GM21723 (cell line): ENCODE results near the gene COQ8B.
"Not testable (repeated sequence)": the region's sequence is repeated elsewhere in the genome, so short reads cannot be mapped to it uniquely, and the experiment has no call there.

ENCODE experiments used
- ATAC-seq: cut with Tn5 transposase; IDR thresholded peaks from one replicate; pipeline ENCODE4 v1.9.1; 2021; ENCODE audit warnings: mild to moderate bottlenecking, moderate library complexity; ENCODE audit not compliant: unreplicated experiment

The COQ8B gene

DNA sequence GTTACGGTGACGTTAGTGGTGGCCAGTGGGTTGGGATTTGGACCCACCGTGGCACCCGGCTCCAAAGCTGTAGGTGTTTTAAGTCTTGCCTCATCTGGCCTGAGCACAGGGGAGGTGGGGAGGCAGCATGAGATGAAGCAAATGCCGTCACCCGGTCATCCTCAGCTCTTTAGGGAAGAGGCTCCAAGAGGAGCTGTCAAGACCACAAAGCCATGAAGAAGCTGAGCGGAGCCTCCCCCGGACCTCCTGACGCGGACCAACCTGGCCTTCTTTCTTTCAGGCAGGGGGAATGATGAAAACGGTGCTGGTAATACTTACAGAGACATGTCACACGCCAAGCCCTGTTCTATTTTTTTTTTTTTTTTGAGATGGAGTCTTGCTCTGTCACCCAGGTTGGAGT, 26.2 kb upstream of the COQ8B start:
- ATAC-seq = no peak

DNA sequence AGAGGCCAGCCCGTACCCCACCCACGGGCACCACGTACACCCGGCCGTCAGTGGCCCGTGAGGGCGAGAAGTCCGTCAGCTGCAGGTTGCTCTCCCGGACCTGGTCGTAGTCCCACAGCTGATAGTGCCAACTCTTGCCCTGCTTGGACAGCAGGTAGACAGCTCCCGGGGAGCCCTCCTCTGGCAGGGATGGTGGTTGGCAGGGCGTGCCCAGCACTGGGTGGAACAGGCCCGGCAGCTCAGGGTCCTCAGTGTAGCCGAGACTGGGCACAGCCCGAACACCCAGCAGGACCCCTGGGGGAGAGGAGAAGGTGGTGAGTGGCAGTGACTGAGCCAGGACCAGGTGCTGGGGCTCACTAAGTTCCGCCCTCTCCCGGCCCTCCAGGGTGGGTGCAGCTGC, 25.8 kb upstream of the COQ8B start:
- ATAC-seq = no peak

DNA sequence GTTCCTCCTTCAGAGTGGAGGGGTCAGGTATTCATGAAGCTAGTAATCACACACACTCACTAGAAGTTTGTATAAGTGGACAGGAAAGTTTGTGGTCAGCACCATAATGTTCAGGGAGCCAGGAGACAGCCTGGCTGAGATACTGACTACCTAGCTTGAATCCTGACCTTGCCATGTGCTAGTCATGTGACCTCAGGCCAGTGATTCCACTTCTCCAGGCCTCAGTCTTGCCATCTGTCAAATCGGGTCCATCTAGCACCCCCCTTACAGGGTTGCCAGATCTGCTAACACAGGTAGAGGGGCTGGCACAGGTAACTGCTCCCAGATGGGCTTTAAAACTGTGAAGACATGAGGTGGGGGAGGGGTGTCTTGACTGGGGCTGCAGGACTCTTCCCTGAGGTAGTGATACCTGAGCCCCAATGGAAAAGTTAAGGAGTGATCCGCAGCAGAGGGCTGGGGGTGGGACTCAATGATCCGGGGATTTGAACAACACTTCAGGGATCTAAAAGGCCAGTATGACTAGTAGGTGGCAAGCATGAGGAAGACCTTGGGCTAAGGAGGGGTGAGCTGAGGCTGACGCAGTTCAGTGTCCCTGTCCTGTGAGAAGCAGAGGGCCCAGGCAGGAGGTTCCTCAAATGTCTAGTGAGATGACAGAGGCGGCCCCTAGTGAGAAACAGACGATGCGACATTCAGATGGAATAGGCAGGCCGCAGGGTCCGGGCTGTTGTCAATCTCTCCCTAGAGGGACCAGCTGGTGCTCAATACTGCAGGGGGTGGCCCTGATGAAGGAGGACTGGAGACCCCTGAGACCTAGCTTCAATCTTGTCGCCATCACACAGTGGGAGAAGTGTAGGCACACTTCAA, 25.1 kb upstream of the COQ8B start:
- ATAC-seq = no peak

- ATAC-seq = no peak
These were observed 24.1 kb upstream of the COQ8B start for GRCh38 chr19:40740747-40741146.

GRCh38 chr19:40739871-40740703, 23.4 kb upstream of the COQ8B start:
- ATAC-seq = no peak

DNA sequence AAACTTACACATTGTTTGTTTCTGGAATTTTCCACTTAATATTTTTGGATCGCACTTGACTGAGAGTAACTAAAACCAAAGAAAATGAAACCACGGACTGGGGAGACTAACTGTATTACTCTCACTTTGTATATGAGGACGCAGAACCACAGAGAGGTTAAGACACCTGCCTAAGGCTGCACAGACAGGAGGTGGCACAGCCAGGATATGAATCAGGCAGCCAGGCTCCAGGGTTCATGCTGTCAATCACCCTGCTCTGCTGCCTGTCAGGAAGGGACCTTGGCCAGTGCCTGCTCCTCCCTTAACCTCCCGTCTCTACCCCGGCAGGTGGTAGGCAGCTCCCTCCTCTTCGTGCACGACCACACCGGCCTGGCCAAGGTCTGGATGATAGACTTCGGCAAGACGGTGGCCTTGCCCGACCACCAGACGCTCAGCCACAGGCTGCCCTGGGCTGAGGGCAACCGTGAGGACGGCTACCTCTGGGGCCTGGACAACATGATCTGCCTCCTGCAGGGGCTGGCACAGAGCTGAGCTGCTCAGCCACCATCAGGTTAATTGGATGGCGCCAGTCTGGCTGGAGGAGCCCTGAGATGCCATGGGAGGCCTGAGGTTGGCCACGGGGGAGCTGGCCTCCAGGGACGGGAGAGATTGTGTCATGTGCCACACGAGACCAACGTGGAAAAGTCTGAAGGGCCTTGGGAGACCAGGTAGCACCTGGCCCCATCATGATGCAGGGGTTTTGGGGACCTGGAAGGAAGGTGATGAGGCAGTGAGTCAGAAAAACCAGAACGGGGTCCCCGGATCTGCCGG, 22.5 kb upstream of the COQ8B start:
- no peak for ATAC-seq

- no peak for ATAC-seq
These were observed 20.5 kb upstream of the COQ8B start for GRCh38 chr19:40737102-40737644.

GRCh38 chr19:40736661-40737060, 20.0 kb upstream of the COQ8B start:
- ATAC-seq = no peak

DNA sequence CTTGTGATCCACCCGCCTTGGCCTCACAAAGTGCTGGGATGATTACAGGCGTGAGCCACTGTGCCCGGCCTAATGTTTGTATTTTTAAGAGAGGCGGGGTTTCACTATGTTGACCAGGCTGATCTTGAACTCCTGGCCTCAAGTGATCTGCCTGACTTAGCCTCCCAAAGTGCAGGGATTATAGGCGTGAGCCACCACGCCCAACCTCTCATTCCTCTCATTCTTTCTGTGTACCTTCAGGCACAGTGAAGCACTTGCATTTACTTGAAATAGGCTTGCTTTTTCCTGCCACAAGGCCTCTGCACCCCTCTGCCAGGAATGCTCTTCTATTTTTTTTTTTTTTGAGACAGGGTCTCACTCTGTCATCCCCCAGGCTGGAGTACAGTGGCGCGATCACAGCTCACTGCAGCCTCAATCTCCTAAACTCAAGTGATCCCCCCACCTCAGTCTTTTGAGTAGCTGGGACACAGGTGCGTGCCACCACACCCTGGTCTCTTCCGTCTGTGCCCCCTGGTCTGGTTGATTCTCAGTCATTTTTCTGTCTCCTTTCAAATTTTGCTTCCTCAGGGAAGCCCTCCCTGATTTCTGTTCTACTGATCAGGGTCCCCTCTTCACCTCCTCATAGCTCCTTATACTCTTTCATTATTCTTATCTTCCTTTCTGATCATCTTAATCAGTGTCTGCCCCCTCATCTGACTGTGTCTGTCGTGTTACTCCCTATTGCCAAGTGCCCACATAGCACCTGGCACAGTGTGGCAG, 18.5 kb upstream of the COQ8B start:
- ATAC-seq = no peak

GRCh38 chr19:40733149-40733548, 16.5 kb upstream of the COQ8B start:
- no peak for ATAC-seq

DNA sequence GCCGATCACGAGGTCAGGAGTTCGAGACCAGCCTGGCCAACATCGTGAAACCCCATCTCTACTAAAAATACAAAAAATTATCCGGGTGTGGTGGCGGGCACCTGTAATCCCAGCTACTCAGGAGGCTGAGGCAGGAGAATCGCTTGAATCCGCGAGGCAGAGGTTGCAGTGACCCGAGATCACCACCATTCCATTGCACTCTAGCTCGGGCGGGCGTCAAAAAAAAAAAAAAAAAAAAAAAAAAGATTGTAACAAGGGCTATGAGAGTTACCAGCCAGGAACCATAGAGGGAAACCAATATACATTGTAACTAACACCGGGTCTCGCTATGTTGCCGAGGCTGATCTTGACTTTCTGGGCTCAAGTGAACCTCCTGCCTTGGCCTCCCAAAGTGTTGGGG, 15.6 kb upstream of the COQ8B start:
- not testable (repeated sequence) for ATAC-seq

DNA sequence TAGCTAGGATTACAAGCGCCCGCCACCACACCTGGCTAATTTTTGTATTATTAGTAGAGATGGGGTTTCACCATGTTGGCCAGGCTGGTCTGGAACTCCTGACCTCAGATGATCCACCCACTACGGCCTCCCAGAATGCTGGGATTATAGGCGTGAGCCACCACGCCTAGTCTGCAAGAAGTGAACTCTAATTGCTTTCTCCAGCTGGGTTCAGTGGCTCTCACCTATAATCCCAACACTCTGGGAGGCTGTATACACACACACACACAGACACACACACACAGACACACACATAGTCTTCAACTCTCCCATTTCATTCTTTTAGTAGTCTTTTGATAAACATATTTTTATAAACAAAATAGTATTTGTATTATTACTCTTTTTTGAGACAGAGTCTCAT, 13.4 kb upstream of the COQ8B start:
- ATAC-seq = not testable (repeated sequence)

GRCh38 chr19:40726279-40726678, 9.6 kb upstream of the COQ8B start:
- ATAC-seq = no peak

DNA sequence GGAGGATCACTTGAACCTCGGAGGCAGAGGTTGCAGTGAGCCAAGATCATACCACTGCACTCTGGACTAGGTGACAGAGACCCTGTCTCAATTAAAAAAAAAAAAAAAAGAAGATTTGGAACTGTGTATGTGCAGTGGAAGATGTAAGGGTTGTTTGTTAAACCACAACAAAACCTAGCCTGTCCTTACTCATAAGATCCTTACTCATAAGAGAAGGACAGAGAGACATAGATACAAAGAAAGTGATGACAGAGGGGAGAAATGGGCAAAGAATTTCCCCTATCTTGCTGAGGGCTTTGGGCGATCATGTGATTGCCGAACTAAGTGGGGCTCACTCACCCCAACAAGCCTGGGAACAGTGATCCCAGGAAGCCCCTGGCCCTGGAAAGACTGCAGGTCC, 8.2 kb upstream of the COQ8B start:
- no peak for ATAC-seq

- ATAC-seq = no peak
These were observed 7.6 kb upstream of the COQ8B start for GRCh38 chr19:40724315-40724714.

DNA sequence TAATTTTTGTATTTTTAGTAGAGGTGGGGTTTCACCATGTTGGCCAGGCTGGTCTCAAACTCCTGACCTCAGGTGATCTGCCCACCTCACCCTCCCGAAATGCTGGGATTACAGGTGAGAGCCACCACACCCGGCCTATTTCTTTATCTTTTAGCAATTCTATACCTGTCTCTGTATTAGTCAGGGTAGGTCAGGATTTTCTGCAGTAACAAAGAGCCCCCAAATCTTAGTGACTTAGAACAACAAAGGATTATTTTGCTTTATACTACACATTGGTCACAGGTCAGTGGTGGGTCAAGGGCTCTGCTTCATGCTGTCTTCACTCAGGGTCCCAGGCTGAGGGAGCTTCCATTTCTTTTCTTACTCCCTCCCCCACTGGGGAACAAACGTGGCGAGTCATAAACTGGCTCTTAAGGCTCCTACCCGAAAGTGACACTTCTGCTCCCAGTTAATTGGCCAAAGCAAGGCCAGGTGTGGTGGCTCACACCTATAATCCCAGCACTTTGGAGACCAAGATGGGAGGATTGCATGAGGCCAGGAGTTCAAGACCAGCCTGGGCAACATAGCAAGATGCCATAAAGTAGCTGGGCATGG, 7.1 kb upstream of the COQ8B start:
- ATAC-seq = no peak

DNA sequence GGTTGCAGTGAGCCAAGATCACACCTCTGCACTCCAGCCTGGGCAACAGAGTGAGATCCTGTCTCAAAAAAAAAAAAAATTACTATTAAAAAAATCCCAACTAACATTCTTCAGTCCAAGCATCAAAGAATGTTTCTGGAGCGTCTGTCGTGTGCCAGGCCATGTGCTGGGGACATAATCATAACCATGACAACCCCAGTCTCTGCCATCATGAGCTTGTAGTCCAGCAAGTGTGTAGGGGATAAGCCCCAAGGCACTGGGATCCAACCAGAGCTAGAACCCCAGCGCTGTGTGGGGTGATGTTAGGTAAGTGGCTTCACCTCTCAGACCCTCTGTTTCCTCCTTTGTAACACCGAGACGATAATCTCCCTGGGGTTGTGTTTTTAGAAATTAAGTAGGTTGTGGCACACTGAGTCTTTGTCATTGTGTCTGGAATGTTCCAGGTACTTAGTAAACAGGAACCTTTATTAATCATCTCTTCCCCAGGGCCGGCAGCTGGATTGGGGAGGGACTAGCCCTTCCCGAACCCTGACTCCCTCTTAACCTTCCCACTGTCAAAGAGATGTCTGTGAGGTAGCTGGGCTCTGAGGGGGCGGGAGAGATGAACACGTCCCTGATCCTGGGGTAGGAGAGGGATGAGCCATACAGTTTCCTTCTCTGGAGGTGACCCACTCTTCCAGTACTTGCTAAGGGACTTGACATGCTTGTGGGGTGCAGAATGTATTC, 5.4 kb upstream of the COQ8B start:
- no peak for ATAC-seq

DNA sequence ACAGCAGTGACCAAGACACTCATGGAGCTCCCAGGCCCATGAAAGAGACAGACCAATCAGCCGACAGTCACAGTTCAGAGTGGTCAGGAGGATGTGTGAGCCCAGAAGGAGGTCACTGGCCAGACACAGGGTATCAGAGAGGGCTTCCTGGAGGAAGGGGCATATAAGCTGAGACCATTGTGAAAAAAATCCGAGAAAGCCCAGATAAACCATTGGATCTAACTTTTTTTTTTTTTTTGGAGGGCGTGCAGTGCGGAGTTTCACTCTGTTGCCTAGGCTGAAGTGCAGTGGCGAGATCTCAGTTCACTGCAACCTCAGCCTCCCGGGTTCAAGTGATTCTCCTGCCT, 4.4 kb upstream of the COQ8B start:
- ATAC-seq = no peak

DNA sequence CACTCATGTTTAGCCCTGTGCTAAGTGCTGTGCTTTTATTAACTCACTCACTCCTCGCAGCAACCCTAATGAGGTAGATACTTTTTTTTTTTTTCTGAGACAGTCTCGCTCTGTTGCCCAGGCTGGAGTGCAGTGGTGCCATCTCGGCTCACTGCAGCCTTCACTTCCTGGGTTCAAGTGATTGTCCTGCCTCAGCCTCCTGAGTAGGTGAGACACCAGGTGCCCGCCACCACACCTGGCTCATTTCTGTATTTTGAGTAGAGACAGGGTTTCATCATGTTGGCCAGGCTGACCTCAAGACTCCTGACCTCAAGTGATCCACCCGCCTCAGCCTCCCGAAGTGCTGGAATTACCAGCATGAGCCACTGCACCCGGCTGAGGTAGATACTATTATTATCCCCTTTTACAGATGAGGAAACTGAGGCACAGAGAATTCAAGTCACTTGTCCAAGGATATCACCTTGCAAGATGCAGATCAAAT, 2.8 kb upstream of the COQ8B start:
- no peak for ATAC-seq
